HG03060 (cell line): ENCODE data around the gene LYPLA2.
"Not testable (repeated sequence)": the region's sequence is repeated elsewhere in the genome, so short reads cannot be mapped to it uniquely, and the experiment has no call there.

Experiments used
- ATAC-seq: cut with Tn5 transposase; IDR thresholded peaks from one replicate; pipeline ENCODE4 v1.9.1; 2021; ENCODE audit warnings: low read depth, moderate number of reproducible peaks; ENCODE audit not compliant: unreplicated experiment

Gene LYPLA2

GRCh38 chr1:23777979-23778814 is 12.7 kb upstream of the LYPLA2 start, which contains the start of gene PITHD1:
Gene PITHD1 (plus strand): TSS chr1:23778418. CDS start chr1:23778516, 98 bp downstream.
- ATAC-seq: no peak

- ATAC-seq: no peak
These were observed 11.0 kb upstream of the LYPLA2 start for GRCh38 chr1:23779826-23780371.

- ATAC-seq: not testable (repeated sequence)
These were observed 7.8 kb upstream of the LYPLA2 start for GRCh38 chr1:23783141-23783540.

GRCh38 chr1:23784846-23785245 is 6.1 kb upstream of the LYPLA2 start:
- ATAC-seq: no peak

GRCh38 chr1:23787701-23788100 is 3.2 kb upstream of the LYPLA2 start:
- ATAC-seq: no peak

- no peak for ATAC-seq
These were observed 2.2 kb upstream of the LYPLA2 start for GRCh38 chr1:23788695-23789094.

- no peak for ATAC-seq
These were observed 637 bp downstream of the LYPLA2 start for GRCh38 chr1:23791516-23792047.

GRCh38 chr1:23792151-23792945 is 1.4 kb downstream of the LYPLA2 start:
- no peak for ATAC-seq

- no peak for ATAC-seq
These were observed 2.3 kb downstream of the LYPLA2 start for GRCh38 chr1:23793018-23793781.

GRCh38 chr1:23793861-23794731 is 3.2 kb downstream of the LYPLA2 start:
- ATAC-seq: no peak

GRCh38 chr1:23794732-23795182 is 3.8 kb downstream of the LYPLA2 start:
- ATAC-seq: not testable (repeated sequence)

GRCh38 chr1:23795676-23796465 is 4.9 kb downstream of the LYPLA2 start:
- ATAC-seq: no peak

- ATAC-seq: no peak
These were observed 5.7 kb downstream of the LYPLA2 start for GRCh38 chr1:23796466-23797271.

- no peak for ATAC-seq
These were observed 6.8 kb downstream of the LYPLA2 start for GRCh38 chr1:23797478-23798448.

GRCh38 chr1:23798662-23799142 is 7.8 kb downstream of the LYPLA2 start:
- ATAC-seq: no peak

- no peak for ATAC-seq
These were observed 8.3 kb downstream of the LYPLA2 start for GRCh38 chr1:23799255-23799569.
